K562 (cell line): ENCODE results near the gene RAB7A. TPM values are rescaled to one million over a fixed set of nuclear protein-coding genes. Genes with fewer than 3 reads are reported as not detected.

ENCODE experiments used
- CREBBP ChIP-seq: IDR thresholded peaks from one replicate; pipeline ENCODE4 v1.6.1; 2012; ENCODE audit warnings: low read depth, mild to moderate bottlenecking, control low read depth, inconsistent platforms, low read length
- CTBP1 ChIP-seq: fragments of 450-650 bp; IDR thresholded peaks from 2 replicates; pipeline ENCODE4 v1.6.1; 2016; ENCODE audit warnings: borderline replicate concordance
- EHMT2 ChIP-seq: fragments of 450-650 bp; IDR thresholded peaks from 2 replicates; pipeline ENCODE4 v1.6.1; 2018; ENCODE audit warnings: antibody characterized with exemption
- ELK1 ChIP-seq: sonication (generic); formaldehyde crosslinking; IDR thresholded peaks from 2 replicates; pipeline ENCODE4 v1.8.1; 2022; ENCODE audit warnings: missing genetic modification reagents
- GABPB1 ChIP-seq: sonication (generic); formaldehyde crosslinking; IDR thresholded peaks from 2 replicates; pipeline ENCODE4 v1.8.0; 2022; ENCODE audit warnings: mild to moderate bottlenecking, missing genetic modification reagents
- GABPB2 ChIP-seq: fragments of 250-450 bp; sonication (Bioruptor Pico); conservative IDR thresholded peaks from 2 replicates; pipeline ENCODE4 v1.5.1; 2021; ENCODE audit warnings: mild to moderate bottlenecking
- L3MBTL2 ChIP-seq: fragments of 450-650 bp; IDR thresholded peaks from 2 replicates; pipeline ENCODE4 v1.6.1; 2016; ENCODE audit warnings: mild to moderate bottlenecking, moderate library complexity
- NR4A1 ChIP-seq, 2 experiments: fragments of 250-450 bp in 1 of 2; fragments of 450-650 bp in 1 of 2; sonication (Bioruptor Pico) in 1 of 2; IDR thresholded peaks; 2 replicates each; pipeline versions ENCODE4 v1.4.0 to v1.6.1; 2016 to 2020; ENCODE audit warnings: mild to moderate bottlenecking in 2 of 2, missing compliant biosample characterization in 1 of 2, missing genetic modification characterization in 1 of 2, moderate library complexity in 1 of 2
- PRDM10 ChIP-seq: fragments of 450-650 bp; IDR thresholded peaks from 2 replicates; pipeline ENCODE4 v1.6.1; 2018; ENCODE audit not compliant: partially characterized antibody
- RBFOX2 ChIP-seq: fragments of 200-400 bp; formaldehyde crosslinking; IDR thresholded peaks from 2 replicates; pipeline ENCODE4 v1.6.1; 2017; ENCODE audit warnings: low read depth, mild to moderate bottlenecking, low read length, moderate library complexity
- SIRT6 ChIP-seq: IDR thresholded peaks from one replicate; pipeline ENCODE4 v1.6.1; 2012; ENCODE audit warnings: low read depth, mild to moderate bottlenecking, control low read depth, inconsistent platforms, low read length, moderate library complexity
- SMARCA5 ChIP-seq: fragments of 450-650 bp; IDR thresholded peaks from 2 replicates; pipeline ENCODE4 v1.6.1; 2016
- STAT5B ChIP-seq: fragments of 250-450 bp; sonication (Bioruptor Pico); IDR thresholded peaks from 2 replicates; pipeline ENCODE4 v1.8.0; 2021; ENCODE audit warnings: mild to moderate bottlenecking, inconsistent platforms
- THRB ChIP-seq: fragments of 450-650 bp; formaldehyde crosslinking; conservative IDR thresholded peaks from 2 replicates; pipeline ENCODE4 v1.4.0; 2022; ENCODE audit warnings: mild to moderate bottlenecking, missing genetic modification characterization
- USF1 ChIP-seq: sonication (generic); formaldehyde crosslinking; IDR thresholded peaks from 2 replicates; pipeline ENCODE4 v1.9.0; 2022; ENCODE audit warnings: mild to moderate bottlenecking, missing genetic modification reagents
- YBX1 ChIP-seq: fragments of 450-650 bp; IDR thresholded peaks from 2 replicates; pipeline ENCODE4 v1.7.1; 2016; ENCODE audit warnings: mild to moderate bottlenecking
- polyA plus RNA-seq, 8 experiments: library from polyadenylated mRNA; depleted of rRNA in 4 of 8; stranded (reverse) in 5 of 8; unstranded in 3 of 8; fragments of >200 nt; fragmentation: Nextera tagmentation in 2 of 8; fragmentation: Illumina TruSeq in 1 of 8; extraction: Ambion mirVana in 2 of 8; extraction: Trizol in 1 of 8; gene quantifications; 2 replicates each; pipeline versions ENCODE4 v1.2.1 to v1.2.3, GENCODE V29; 2011 to 2014; ENCODE audit warnings: inconsistent platforms in 1 of 8, missing spikeins in 1 of 8
- total RNA-seq, 7 experiments: library from RNA; depleted of rRNA in 6 of 7; stranded (reverse); fragments of >200 nt in 6 of 7; fragmentation: Illumina TruSeq in 2 of 7; extraction: Trizol in 2 of 7; gene quantifications; 2 replicates each; pipeline versions ENCODE4 v1.2.1 to v1.2.3, GENCODE V29; 2011 to 2021; ENCODE audit warnings: low replicate concordance in 1 of 7
- TF ChIP-seq, protein P1 (sequence below): sonication (generic); formaldehyde crosslinking; IDR thresholded peaks from 2 replicates; pipeline ENCODE4 v1.8.0; 2022; ENCODE audit warnings: mild to moderate bottlenecking, missing genetic modification reagents

RAB7A gene
- total and polyA plus RNA-seq, 9 of the 15 experiments (the other 6 are each of a cell fraction or from before 2014, with no cell fraction given) = 30.9 to 204 (median 72.8) TPM

DNA sequence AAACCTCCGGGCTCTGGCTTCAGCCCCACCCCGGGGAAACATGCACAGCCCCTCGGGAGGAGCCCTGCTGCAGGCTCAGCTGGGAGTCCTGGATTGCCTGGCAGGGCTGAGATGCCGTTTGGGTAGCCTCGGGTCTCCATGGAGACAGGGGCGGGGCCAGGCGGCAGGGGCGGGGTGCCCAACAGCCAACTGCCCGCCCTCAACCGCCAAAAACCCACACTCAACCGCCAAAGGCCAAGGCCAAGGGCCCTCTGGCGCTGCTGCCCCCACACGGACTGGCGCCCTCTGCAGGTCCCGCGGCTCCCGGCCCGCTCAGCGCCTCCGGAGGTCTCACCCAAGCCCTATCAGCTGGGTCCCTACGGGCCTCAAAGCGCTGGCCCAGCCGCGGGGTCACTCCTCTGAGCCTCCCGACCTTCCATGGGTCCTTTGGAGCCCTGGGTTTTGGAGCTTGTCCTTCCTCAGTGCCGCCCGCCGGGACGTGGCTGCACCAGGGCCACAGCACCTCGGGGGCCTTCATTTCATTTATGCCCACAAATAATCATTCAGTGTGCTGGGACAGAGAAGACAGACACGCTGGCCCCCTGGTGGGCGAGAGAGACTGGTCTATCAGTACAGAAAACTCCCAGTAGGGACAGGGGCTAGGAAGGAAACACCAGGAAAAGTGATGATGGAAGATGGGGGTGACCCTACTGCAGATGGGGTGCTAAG is 119.9 kb downstream of the RAB7A start (continued):
- TF ChIP-seq NR4A1 (CRISPR knock-in tag; IDR thresholded peaks at IDR 0.05) (no peak), NR4A1 (tag; IDR thresholded peaks at IDR 0.05) (no peak), GABPB2 (no peak), YBX1 (no peak), CREBBP (no peak), SMARCA5 (no peak), ELK1 (no peak), GABPB1 (no peak), RBFOX2 (peak; percentile 65), L3MBTL2 (peak; percentile 65), EHMT2 (no peak), USF1 (CRISPR knock-in tag) (no peak), STAT5B (CRISPR knock-in tag) (no peak), PRDM10 (no peak), THRB (CRISPR knock-in tag) (no peak), CTBP1 (peak; percentile 64; the same call in 1 of the 2 replicates), SIRT6 (no peak)
- TF ChIP-seq, protein P1, sequence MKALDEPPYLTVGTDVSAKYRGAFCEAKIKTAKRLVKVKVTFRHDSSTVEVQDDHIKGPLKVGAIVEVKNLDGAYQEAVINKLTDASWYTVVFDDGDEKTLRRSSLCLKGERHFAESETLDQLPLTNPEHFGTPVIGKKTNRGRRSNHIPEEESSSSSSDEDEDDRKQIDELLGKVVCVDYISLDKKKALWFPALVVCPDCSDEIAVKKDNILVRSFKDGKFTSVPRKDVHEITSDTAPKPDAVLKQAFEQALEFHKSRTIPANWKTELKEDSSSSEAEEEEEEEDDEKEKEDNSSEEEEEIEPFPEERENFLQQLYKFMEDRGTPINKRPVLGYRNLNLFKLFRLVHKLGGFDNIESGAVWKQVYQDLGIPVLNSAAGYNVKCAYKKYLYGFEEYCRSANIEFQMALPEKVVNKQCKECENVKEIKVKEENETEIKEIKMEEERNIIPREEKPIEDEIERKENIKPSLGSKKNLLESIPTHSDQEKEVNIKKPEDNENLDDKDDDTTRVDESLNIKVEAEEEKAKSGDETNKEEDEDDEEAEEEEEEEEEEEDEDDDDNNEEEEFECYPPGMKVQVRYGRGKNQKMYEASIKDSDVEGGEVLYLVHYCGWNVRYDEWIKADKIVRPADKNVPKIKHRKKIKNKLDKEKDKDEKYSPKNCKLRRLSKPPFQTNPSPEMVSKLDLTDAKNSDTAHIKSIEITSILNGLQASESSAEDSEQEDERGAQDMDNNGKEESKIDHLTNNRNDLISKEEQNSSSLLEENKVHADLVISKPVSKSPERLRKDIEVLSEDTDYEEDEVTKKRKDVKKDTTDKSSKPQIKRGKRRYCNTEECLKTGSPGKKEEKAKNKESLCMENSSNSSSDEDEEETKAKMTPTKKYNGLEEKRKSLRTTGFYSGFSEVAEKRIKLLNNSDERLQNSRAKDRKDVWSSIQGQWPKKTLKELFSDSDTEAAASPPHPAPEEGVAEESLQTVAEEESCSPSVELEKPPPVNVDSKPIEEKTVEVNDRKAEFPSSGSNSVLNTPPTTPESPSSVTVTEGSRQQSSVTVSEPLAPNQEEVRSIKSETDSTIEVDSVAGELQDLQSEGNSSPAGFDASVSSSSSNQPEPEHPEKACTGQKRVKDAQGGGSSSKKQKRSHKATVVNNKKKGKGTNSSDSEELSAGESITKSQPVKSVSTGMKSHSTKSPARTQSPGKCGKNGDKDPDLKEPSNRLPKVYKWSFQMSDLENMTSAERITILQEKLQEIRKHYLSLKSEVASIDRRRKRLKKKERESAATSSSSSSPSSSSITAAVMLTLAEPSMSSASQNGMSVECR (CRISPR knock-in tag) = peak; percentile 57; the same call in 1 of the 2 replicates
